HG03442 (cell line): ENCODE results near the gene TAB2.
"Not testable (repeated sequence)": the region's sequence is repeated elsewhere in the genome, so short reads cannot be mapped to it uniquely, and the experiment has no call there.

ENCODE experiments used
- ATAC-seq: cut with Tn5 transposase; IDR thresholded peaks from one replicate; pipeline ENCODE4 v1.9.1; 2021; ENCODE audit warnings: mild to moderate bottlenecking, moderate library complexity; ENCODE audit not compliant: unreplicated experiment

The TAB2 gene

GRCh38 chr6:149332602-149333265, 15.2 kb downstream of the TAB2 start:
- no peak for ATAC-seq

- no peak for ATAC-seq
These were observed 15.7 kb downstream of the TAB2 start for GRCh38 chr6:149333266-149333620.

GRCh38 chr6:149334201-149334600, 16.7 kb downstream of the TAB2 start:
- no peak for ATAC-seq

- ATAC-seq = no peak
These were observed 17.2 kb downstream of the TAB2 start for GRCh38 chr6:149334682-149335160.

- peak; percentile 51 for ATAC-seq
These were observed 18.6 kb downstream of the TAB2 start for GRCh38 chr6:149335924-149336608.

GRCh38 chr6:149336609-149336928, 19.1 kb downstream of the TAB2 start:
- no peak for ATAC-seq

GRCh38 chr6:149337320-149337719, 19.8 kb downstream of the TAB2 start:
- ATAC-seq = no peak

GRCh38 chr6:149340200-149340599, 22.7 kb downstream of the TAB2 start:
- no peak for ATAC-seq

GRCh38 chr6:149342525-149342924, 25.0 kb downstream of the TAB2 start:
- peak; percentile 78 for ATAC-seq

GRCh38 chr6:149343501-149343900, 26.0 kb downstream of the TAB2 start:
- no peak for ATAC-seq

- no peak for ATAC-seq
These were observed 28.6 kb downstream of the TAB2 start for GRCh38 chr6:149346078-149346477.

GRCh38 chr6:149347067-149347466, 29.6 kb downstream of the TAB2 start:
- ATAC-seq = no peak

- ATAC-seq = not testable (repeated sequence)
These were observed 31.8 kb downstream of the TAB2 start for GRCh38 chr6:149349279-149349678.

GRCh38 chr6:149354009-149354408, 36.5 kb downstream of the TAB2 start:
- ATAC-seq = no peak

GRCh38 chr6:149356081-149356750, 38.7 kb downstream of the TAB2 start:
- ATAC-seq = no peak

GRCh38 chr6:149357726-149358538, 40.4 kb downstream of the TAB2 start:
- no peak for ATAC-seq

- no peak for ATAC-seq
These were observed 41.9 kb downstream of the TAB2 start for GRCh38 chr6:149359440-149359839.

- no peak for ATAC-seq
These were observed 43.0 kb downstream of the TAB2 start for GRCh38 chr6:149360536-149360935.

GRCh38 chr6:149362289-149362688, 44.8 kb downstream of the TAB2 start:
- ATAC-seq = no peak

- ATAC-seq = no peak
These were observed 45.6 kb downstream of the TAB2 start for GRCh38 chr6:149363154-149363553.

- ATAC-seq = no peak
These were observed 47.0 kb downstream of the TAB2 start for GRCh38 chr6:149364557-149364956.
